ENCODE results near the gene C2orf49. TPM values are rescaled to one million over a fixed set of nuclear protein-coding genes. Genes with fewer than 3 reads are reported as not detected.
A peak's percentile ranks its signal among the peaks of the same experiment; 100 is the strongest.

The C2orf49 gene
- total and polyA plus RNA-seq, 2 donors, result 11.1 to 17.0 TPM

DNA sequence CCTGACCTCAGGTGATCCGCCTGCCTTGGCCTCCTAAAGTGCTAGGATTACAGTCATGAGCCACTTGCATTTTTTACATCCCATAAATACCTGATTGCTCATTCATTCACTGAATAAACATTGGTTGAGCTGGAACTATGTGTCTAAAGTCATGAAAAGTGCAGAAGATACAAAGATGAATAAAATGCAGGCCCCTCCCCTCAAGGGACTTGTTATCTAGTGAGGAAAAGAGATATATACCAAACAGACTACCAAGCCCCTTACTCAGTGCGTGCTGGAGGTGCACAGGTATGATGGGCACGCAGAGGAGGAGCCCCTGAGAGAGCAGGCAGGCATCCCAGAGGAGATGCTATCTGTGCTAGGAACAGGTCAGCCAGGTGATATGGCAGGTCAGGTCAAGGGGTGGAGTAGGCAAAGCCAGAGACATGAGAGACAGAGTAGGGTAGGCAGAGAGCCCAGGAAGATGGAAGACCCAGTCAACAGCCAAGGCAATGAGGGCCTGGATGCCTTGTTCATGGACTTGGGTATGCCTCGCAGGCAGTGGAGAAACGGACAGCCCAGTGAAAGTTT lies 53.8 kb downstream of the C2orf49 start:
- Histone ChIP-seq H3K36me3 (ENCODE audit: control insufficient read depth in 2 of 2, insufficient read depth in 2 of 2, low read length in 1 of 2) (peaks cover 10 to 29% of the 10 kb centered on the region in 2 donors), H3K4me1 (ENCODE audit: control insufficient read depth in 2 of 2, insufficient read depth in 2 of 2, low read length in 2 of 2) (peaks cover 0 to 17% of the 10 kb centered on the region in 2 donors), H3K27me3 (ENCODE audit: control insufficient read depth in 2 of 2, insufficient read depth in 1 of 2, low read length in 1 of 2) (no peaks in the 10 kb centered on the region), H3K9me3 (ENCODE audit: control insufficient read depth in 2 of 2, insufficient read depth in 1 of 2, low read length in 1 of 2) (no peaks in the 10 kb centered on the region), H3K27ac (ENCODE audit: low read depth in 1 of 2, low read length in 1 of 2) (no peak overlapping the region), H3K4me3 (ENCODE audit: low read length in 2 of 2) (no peak overlapping the region)
- 99% methylated on average over 5 of the region's 5 CpGs for WGBS
- DNase-seq (ENCODE audit: low read depth in 6 of 9, low spot score in 9 of 9), result no peak

DNA sequence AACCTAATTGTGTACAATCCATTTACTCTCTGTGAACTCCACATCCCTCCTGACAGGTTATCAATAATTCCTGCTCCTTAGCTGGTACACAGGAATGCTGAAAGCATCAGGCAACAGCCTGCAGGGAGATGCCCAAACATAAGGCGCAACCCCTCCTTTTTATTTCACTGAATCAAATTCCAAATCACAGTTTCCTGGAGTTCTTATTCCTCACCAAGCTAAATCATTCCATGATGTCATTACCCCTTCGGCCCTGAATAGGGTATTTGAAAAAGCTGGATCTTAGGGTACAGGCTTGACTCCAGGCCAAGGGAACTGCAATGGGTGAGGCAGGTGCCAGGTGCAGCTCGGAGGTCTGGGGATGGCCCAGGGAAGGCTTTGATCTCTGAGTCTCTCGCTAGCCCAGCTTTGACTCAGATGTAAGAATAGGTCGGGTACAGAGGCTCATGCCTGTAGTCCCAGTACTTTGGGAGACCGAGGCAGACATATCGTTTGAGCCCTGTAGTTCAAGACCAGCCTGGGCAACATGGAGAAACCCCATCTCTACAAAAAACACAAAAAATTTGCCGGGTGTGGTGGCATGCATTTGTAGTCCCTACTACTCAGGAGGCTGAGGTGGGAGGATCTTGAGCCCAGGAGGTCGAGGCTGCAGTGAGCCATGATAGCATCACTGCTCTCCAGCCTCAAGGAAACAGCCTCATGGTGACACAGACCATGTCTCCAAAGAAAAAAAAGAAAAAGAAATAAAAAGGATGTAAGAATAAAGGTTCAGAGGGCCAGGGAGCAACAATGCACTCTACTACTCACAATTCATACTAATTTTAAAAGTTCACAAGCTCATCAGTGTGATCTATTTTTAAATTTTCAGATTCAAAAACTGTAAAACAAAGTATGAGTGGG lies 54.7 kb downstream of the C2orf49 start:
- peaks cover 5 to 21% of the 10 kb centered on the region in 2 donors for H3K4me1 ChIP-seq (ENCODE audit: control insufficient read depth in 2 of 2, insufficient read depth in 2 of 2, low read length in 2 of 2)
- no peak for DNase-seq (ENCODE audit: low read depth in 6 of 9, low spot score in 9 of 9)
- H3K9me3 ChIP-seq (ENCODE audit: control insufficient read depth in 2 of 2, insufficient read depth in 1 of 2, low read length in 1 of 2), result no peaks in the 10 kb centered on the region
- H3K27ac ChIP-seq (ENCODE audit: low read depth in 1 of 2, low read length in 1 of 2), result no peak overlapping the region
- no peaks in the 10 kb centered on the region for H3K27me3 ChIP-seq (ENCODE audit: control insufficient read depth in 2 of 2, insufficient read depth in 1 of 2, low read length in 1 of 2)
- H3K4me3 ChIP-seq (ENCODE audit: low read length in 2 of 2), result no peak overlapping the region
- 90% methylated on average over 9 of the region's 9 CpGs for WGBS
- H3K36me3 ChIP-seq (ENCODE audit: control insufficient read depth in 2 of 2, insufficient read depth in 2 of 2, low read length in 1 of 2), result peaks cover 10 to 26% of the 10 kb centered on the region in 2 donors

DNA sequence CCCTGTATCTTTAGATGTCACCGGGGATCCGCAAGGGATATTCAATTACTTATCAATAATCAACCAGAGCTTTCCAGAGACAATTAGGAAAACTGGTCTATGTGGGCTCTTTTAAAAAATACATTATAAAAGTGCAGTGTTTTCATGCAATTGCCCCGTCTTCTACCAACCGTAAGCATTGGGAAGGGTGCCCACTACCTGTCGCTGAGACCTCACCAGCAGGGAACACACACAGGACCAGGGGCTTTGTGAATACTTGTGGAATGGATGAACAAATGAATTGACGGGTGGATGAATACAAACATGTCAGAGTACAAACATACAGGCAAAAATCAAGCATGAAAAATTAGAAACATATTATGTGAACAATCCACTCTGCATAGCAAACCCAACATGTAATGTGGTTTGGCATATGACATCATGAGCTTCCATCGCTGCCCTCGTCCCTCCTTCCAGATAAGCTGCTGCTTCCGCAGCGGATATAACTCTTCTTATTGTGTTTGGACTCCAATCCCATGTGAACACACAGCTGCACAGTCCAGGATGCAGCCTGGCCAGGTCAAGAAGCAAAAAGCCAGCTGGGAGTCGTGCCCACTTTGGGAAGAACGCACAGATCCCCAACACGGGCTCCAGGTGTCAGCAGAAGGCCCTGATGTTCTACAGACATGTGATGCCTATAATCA lies 56.2 kb downstream of the C2orf49 start:
- WGBS, result 93% methylated on average over 13 of the region's 13 CpGs
- H3K4me1 ChIP-seq (ENCODE audit: control insufficient read depth in 2 of 2, insufficient read depth in 2 of 2, low read length in 2 of 2), result peaks cover 5 to 26% of the 10 kb centered on the region in 2 donors
- DNase-seq (ENCODE audit: low read depth in 6 of 9, low spot score in 9 of 9), result no peak
- H3K36me3 ChIP-seq (ENCODE audit: control insufficient read depth in 2 of 2, insufficient read depth in 2 of 2, low read length in 1 of 2), result peaks cover 10 to 24% of the 10 kb centered on the region in 2 donors
- no peak overlapping the region for H3K4me3 ChIP-seq (ENCODE audit: low read length in 2 of 2)
- H3K9me3 ChIP-seq (ENCODE audit: control insufficient read depth in 2 of 2, insufficient read depth in 1 of 2, low read length in 1 of 2), result no peaks in the 10 kb centered on the region
- no peak overlapping the region for H3K27ac ChIP-seq (ENCODE audit: low read depth in 1 of 2, low read length in 1 of 2)
- no peaks in the 10 kb centered on the region for H3K27me3 ChIP-seq (ENCODE audit: control insufficient read depth in 2 of 2, insufficient read depth in 1 of 2, low read length in 1 of 2)

GRCh38 chr2:105394951-105395611 lies 57.7 kb downstream of the C2orf49 start:
- no peak overlapping the region for H3K4me3 ChIP-seq (ENCODE audit: low read length in 2 of 2)
- WGBS, result 94% methylated on average over 12 of the region's 12 CpGs
- peaks cover 10 to 18% of the 10 kb centered on the region in 2 donors for H3K36me3 ChIP-seq (ENCODE audit: control insufficient read depth in 2 of 2, insufficient read depth in 2 of 2, low read length in 1 of 2)
- no peak for DNase-seq (ENCODE audit: low read depth in 6 of 9, low spot score in 9 of 9)
- no peak overlapping the region for H3K27ac ChIP-seq (ENCODE audit: low read depth in 1 of 2, low read length in 1 of 2)
- H3K4me1 ChIP-seq (ENCODE audit: control insufficient read depth in 2 of 2, insufficient read depth in 2 of 2, low read length in 2 of 2), result peaks cover 11 to 32% of the 10 kb centered on the region in 2 donors
- H3K27me3 ChIP-seq (ENCODE audit: control insufficient read depth in 2 of 2, insufficient read depth in 1 of 2, low read length in 1 of 2), result peaks cover 0 to 8% of the 10 kb centered on the region in 2 donors
- H3K9me3 ChIP-seq (ENCODE audit: control insufficient read depth in 2 of 2, insufficient read depth in 1 of 2, low read length in 1 of 2), result peaks cover 0 to 5% of the 10 kb centered on the region in 2 donors

DNA sequence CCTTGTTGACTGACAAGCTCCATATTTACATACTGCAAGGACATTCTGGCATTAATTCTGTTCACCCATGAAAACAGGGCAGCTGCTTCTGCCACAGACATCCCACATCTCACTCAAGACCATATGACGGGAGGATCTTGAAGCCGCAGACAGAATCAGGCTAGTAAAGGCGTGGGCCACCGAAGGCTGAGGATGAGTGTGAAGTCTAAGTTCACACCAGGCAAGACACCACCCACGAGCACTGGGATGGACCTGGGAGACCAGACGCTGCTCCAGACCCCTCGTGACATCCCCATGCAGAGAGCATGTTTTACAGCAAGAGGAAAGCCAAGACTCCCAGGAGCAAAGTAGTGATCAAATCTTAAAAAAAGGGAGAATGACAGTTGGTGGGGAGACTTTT lies 58.4 kb downstream of the C2orf49 start:
- H3K27me3 ChIP-seq (ENCODE audit: control insufficient read depth in 2 of 2, insufficient read depth in 1 of 2, low read length in 1 of 2), result peaks cover 0 to 8% of the 10 kb centered on the region in 2 donors
- 98% methylated on average over 7 of the region's 7 CpGs for WGBS
- peaks cover 0 to 5% of the 10 kb centered on the region in 2 donors for H3K9me3 ChIP-seq (ENCODE audit: control insufficient read depth in 2 of 2, insufficient read depth in 1 of 2, low read length in 1 of 2)
- H3K4me1 ChIP-seq (ENCODE audit: control insufficient read depth in 2 of 2, insufficient read depth in 2 of 2, low read length in 2 of 2), result peaks cover 11 to 32% of the 10 kb centered on the region in 2 donors
- H3K27ac ChIP-seq (ENCODE audit: low read depth in 1 of 2, low read length in 1 of 2), result no peak overlapping the region
- peaks cover 10 to 15% of the 10 kb centered on the region in 2 donors for H3K36me3 ChIP-seq (ENCODE audit: control insufficient read depth in 2 of 2, insufficient read depth in 2 of 2, low read length in 1 of 2)
- no peak for DNase-seq (ENCODE audit: low read depth in 6 of 9, low spot score in 9 of 9)
- no peak overlapping the region for H3K4me3 ChIP-seq (ENCODE audit: low read length in 2 of 2)

DNA sequence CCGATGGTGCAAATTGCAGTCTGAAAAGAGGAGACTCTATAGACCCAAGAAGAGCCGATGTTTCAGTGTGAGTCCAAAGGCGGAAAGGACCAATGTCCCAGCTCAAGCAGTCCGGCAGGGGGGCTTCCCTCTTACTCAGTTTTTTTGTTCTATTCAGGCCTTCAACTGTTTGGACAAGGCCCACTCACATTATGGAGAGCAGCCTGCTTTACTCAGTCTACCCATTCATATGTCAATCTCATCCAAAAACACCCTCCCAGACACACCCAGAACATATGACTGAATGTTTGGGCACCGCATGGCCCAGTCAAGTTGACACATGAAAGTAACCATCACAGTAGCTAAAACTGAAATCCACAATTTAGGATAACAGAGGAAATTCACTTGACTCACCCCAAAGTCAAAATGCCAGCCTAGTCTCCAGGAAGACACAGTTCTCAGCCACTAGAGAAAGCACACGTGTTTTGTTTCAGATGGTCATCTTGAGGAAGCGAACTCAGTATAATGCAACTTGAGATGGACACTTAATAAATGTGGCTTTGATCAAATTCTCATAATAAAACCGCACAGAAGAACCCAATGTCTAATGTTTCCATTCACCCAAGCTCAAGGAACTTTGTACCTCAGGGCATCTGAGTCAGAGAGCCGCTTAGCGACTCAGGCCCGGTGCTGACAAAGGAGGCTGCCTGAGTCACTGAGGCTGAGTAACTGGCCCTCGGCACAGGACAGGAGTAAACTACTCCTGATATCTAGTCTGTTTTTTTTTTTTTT lies 59.1 kb downstream of the C2orf49 start:
- H3K4me3 ChIP-seq (ENCODE audit: low read length in 2 of 2), result no peak overlapping the region
- peaks cover 0 to 5% of the 10 kb centered on the region in 2 donors for H3K9me3 ChIP-seq (ENCODE audit: control insufficient read depth in 2 of 2, insufficient read depth in 1 of 2, low read length in 1 of 2)
- no peak overlapping the region for H3K27ac ChIP-seq (ENCODE audit: low read depth in 1 of 2, low read length in 1 of 2)
- H3K36me3 ChIP-seq (ENCODE audit: control insufficient read depth in 2 of 2, insufficient read depth in 2 of 2, low read length in 1 of 2), result peaks cover 8 to 15% of the 10 kb centered on the region in 2 donors
- peaks cover 11 to 32% of the 10 kb centered on the region in 2 donors for H3K4me1 ChIP-seq (ENCODE audit: control insufficient read depth in 2 of 2, insufficient read depth in 2 of 2, low read length in 2 of 2)
- DNase-seq (ENCODE audit: low read depth in 6 of 9, low spot score in 9 of 9), result no peak
- H3K27me3 ChIP-seq (ENCODE audit: control insufficient read depth in 2 of 2, insufficient read depth in 1 of 2, low read length in 1 of 2), result peaks cover 0 to 8% of the 10 kb centered on the region in 2 donors
- 96% methylated on average over 12 of the region's 12 CpGs for WGBS

GRCh38 chr2:105397025-105397722 lies 59.8 kb downstream of the C2orf49 start:
- peaks cover 0 to 8% of the 10 kb centered on the region in 2 donors for H3K27me3 ChIP-seq (ENCODE audit: control insufficient read depth in 2 of 2, insufficient read depth in 1 of 2, low read length in 1 of 2)
- H3K4me1 ChIP-seq (ENCODE audit: control insufficient read depth in 2 of 2, insufficient read depth in 2 of 2, low read length in 2 of 2), result peaks cover 11 to 27% of the 10 kb centered on the region in 2 donors
- no peak for DNase-seq (ENCODE audit: low read depth in 6 of 9, low spot score in 9 of 9)
- WGBS, result 93% methylated on average over 13 of the region's 13 CpGs
- H3K9me3 ChIP-seq (ENCODE audit: control insufficient read depth in 2 of 2, insufficient read depth in 1 of 2, low read length in 1 of 2), result peaks cover 0 to 5% of the 10 kb centered on the region in 2 donors
- no peak overlapping the region for H3K27ac ChIP-seq (ENCODE audit: low read depth in 1 of 2, low read length in 1 of 2)
- peaks cover 7 to 15% of the 10 kb centered on the region in 2 donors for H3K36me3 ChIP-seq (ENCODE audit: control insufficient read depth in 2 of 2, insufficient read depth in 2 of 2, low read length in 1 of 2)
- peak overlapping the region in 1 of 2 donors; percentile 19 for H3K4me3 ChIP-seq (ENCODE audit: low read length in 2 of 2)

DNA sequence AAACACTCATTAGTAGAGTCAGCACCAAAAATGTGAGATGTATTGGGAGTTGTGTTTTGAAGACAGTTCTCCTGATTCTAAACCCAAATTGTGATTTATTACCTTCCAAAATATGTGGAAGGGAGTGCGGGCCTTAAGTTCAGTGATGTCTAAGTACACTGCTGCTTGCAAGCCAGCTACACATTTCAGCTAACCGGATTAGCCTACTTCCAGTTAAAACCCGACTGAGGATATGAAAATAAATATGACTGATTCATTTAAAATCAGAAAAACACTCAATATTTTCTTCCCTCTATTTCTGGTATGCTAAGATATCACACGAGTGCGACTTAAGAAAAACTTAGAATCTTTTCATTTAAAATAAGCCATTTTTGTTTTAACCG lies 60.6 kb downstream of the C2orf49 start:
- Histone ChIP-seq H3K27ac (ENCODE audit: low read depth in 1 of 2, low read length in 1 of 2) (no peak overlapping the region), H3K4me1 (ENCODE audit: control insufficient read depth in 2 of 2, insufficient read depth in 2 of 2, low read length in 2 of 2) (peaks cover 11 to 22% of the 10 kb centered on the region in 2 donors), H3K4me3 (ENCODE audit: low read length in 2 of 2) (peak overlapping the region; percentile 95 to 96), H3K27me3 (ENCODE audit: control insufficient read depth in 2 of 2, insufficient read depth in 1 of 2, low read length in 1 of 2) (peaks cover 0 to 8% of the 10 kb centered on the region in 2 donors), H3K36me3 (ENCODE audit: control insufficient read depth in 2 of 2, insufficient read depth in 2 of 2, low read length in 1 of 2) (peaks cover 7 to 14% of the 10 kb centered on the region in 2 donors), H3K9me3 (ENCODE audit: control insufficient read depth in 2 of 2, insufficient read depth in 1 of 2, low read length in 1 of 2) (peaks cover 0 to 5% of the 10 kb centered on the region in 2 donors)
- WGBS, result 50% methylated on average over 6 of the region's 6 CpGs
- DNase-seq (ENCODE audit: low read depth in 6 of 9, low spot score in 9 of 9), result no peak
